CD4-positive, CD25-positive, alpha-beta regulatory T cell (primary cell): Measurements from ENCODE around the gene AP4S1. TPM values are rescaled to one million over a fixed set of nuclear protein-coding genes. Genes with fewer than 3 reads are reported as not detected.
"Not testable (repeated sequence)": the region's sequence is repeated elsewhere in the genome, so short reads cannot be mapped to it uniquely, and the experiment has no call there.

Experiments
- ATAC-seq, 2 donors: fragments of 150-1000 bp; cut with Tn5 transposase; one replicate each; pipeline ENCODE4 v1.10.0; 2021; ENCODE audit warnings: low read depth in 2 of 2, moderate number of reproducible peaks in 2 of 2, moderate library complexity in 1 of 2
- DNase-seq, 3 donors: peaks; one replicate each; pipeline versions ENCODE4 v3.0.0 to v3.0.0-alpha.2; 2012 to 2022; ENCODE audit warnings: mixed read lengths in 1 of 3
- H3K27ac ChIP-seq: one replicate; pipeline ENCODE4 v1.7.0; 2013; ENCODE audit warnings: mild to moderate bottlenecking, low read length; ENCODE audit not compliant: insufficient read depth, poor library complexity, severe bottlenecking
- H3K27me3 ChIP-seq: one replicate; pipeline ENCODE4 v1.7.0; 2013; ENCODE audit warnings: low read length; ENCODE audit not compliant: control insufficient read depth, insufficient read depth
- H3K36me3 ChIP-seq: one replicate; pipeline ENCODE4 v1.7.0; 2013; ENCODE audit warnings: mild to moderate bottlenecking, low read length, moderate library complexity; ENCODE audit not compliant: control insufficient read depth, insufficient read depth
- H3K4me1 ChIP-seq: 2 replicates; pipeline ENCODE4 v1.7.0; 2013; ENCODE audit warnings: mild to moderate bottlenecking, low read length; ENCODE audit not compliant: insufficient read depth, control insufficient read depth, poor library complexity, severe bottlenecking
- H3K4me3 ChIP-seq: one replicate; pipeline ENCODE4 v1.7.0; 2013; ENCODE audit warnings: low read depth, mild to moderate bottlenecking, low read length, moderate library complexity
- H3K9me3 ChIP-seq, 2 experiments: 1 replicate in 1 of 2; 2 replicates in 1 of 2; pipeline ENCODE4 v1.7.0; 2013; ENCODE audit warnings: low read length in 2 of 2, mild to moderate bottlenecking in 1 of 2, moderate library complexity in 1 of 2; ENCODE audit not compliant: control insufficient read depth in 2 of 2
- H3K27ac Mint-ChIP-seq, 3 donors: one replicate each; pipeline ENCODE4 v1.8.0; 2020 to 2022; ENCODE audit warnings: mild to moderate bottlenecking in 3 of 3, mixed read lengths in 3 of 3, moderate library complexity in 2 of 3
- H3K27me3 Mint-ChIP-seq: one replicate; pipeline ENCODE4 v1.8.0; 2022; ENCODE audit warnings: mild to moderate bottlenecking, mixed read lengths
- H3K36me3 Mint-ChIP-seq: one replicate; pipeline ENCODE4 v1.8.0; 2020; ENCODE audit warnings: mixed read lengths
- H3K4me1 Mint-ChIP-seq, 4 donors: one replicate each; pipeline ENCODE4 v1.8.0; 2020 to 2022; ENCODE audit warnings: mixed read lengths in 4 of 4, mild to moderate bottlenecking in 1 of 4
- H3K4me3 Mint-ChIP-seq, 4 donors: one replicate each; pipeline ENCODE4 v1.8.0; 2020 to 2022; ENCODE audit warnings: mild to moderate bottlenecking in 4 of 4, mixed read lengths in 4 of 4, moderate library complexity in 3 of 4
- H3K9me3 Mint-ChIP-seq, 7 donors: one replicate each; pipeline ENCODE4 v1.8.0; 2020 to 2022; ENCODE audit warnings: mixed read lengths in 7 of 7, mild to moderate bottlenecking in 3 of 7, moderate library complexity in 2 of 7
- polyA plus RNA-seq, 4 donors: library from polyadenylated mRNA; unstranded; fragments of 300-500 nt; fragmentation: Illumina TruSeq; gene quantifications; one replicate each; pipeline ENCODE4 v1.2.3, GENCODE V29; 2021
- total RNA-seq: library from RNA; stranded (reverse); gene quantifications from one replicate; pipeline ENCODE4 v1.2.3, GENCODE V29; 2022

Gene AP4S1
- total and polyA plus RNA-seq, 5 donors from 2014 or later = 7.0 to 16.0 (median 8.1) TPM

- no peak overlapping the region for H3K4me3 ChIP-seq
- H3K27me3 Mint-ChIP-seq = no peaks in the 10 kb centered on the region
- DNase-seq (no peak), ATAC-seq (no peak)
- no peak overlapping the region for H3K4me3 Mint-ChIP-seq
- no peaks in the 10 kb centered on the region for H3K9me3 Mint-ChIP-seq
- H3K27me3 ChIP-seq = no peaks in the 10 kb centered on the region
- no peak overlapping the region for H3K27ac Mint-ChIP-seq
- peaks cover 0 to 8% (median 5%) of the 10 kb centered on the region in 4 donors for H3K4me1 Mint-ChIP-seq
- no peaks in the 10 kb centered on the region for H3K4me1 ChIP-seq
- H3K36me3 ChIP-seq = no peaks in the 10 kb centered on the region
- no peak overlapping the region for H3K27ac ChIP-seq
- peaks cover 13% of the 10 kb centered on the region for H3K36me3 Mint-ChIP-seq
- H3K9me3 ChIP-seq = no peaks in the 10 kb centered on the region
Measured at GRCh38 chr14:31051023-31051422, 25.6 kb downstream of the AP4S1 start.

DNA sequence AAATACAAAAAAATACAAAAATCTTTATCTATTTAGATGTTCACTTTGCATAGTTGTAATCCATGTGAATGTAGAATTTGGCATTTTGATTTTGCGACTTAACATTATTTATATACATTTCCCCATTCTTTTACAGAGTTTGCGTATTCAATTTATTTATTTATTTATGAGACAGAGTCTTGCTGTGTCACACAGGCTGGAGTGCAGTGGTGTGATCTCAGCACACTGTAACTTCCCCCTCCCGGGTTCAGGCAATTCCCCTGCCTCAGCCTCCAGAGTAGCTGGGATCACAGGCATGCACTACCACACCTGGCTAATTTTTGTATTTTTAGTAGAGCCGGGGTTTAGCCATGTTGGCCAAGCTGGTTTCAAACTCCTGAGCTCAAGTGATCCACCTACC is 26.1 kb downstream of the AP4S1 start:
- H3K36me3 Mint-ChIP-seq = peaks cover 13% of the 10 kb centered on the region
- Histone ChIP-seq H3K4me1 (no peaks in the 10 kb centered on the region), H3K4me3 (no peak overlapping the region), H3K9me3 (no peaks in the 10 kb centered on the region), H3K27me3 (no peaks in the 10 kb centered on the region), H3K36me3 (no peaks in the 10 kb centered on the region), H3K27ac (no peak overlapping the region)
- H3K9me3 Mint-ChIP-seq = no peaks in the 10 kb centered on the region
- DNase-seq = no peak
- peaks cover 0 to 8% (median 4%) of the 10 kb centered on the region in 4 donors for H3K4me1 Mint-ChIP-seq
- no peak overlapping the region for H3K4me3 Mint-ChIP-seq
- H3K27ac Mint-ChIP-seq = no peak overlapping the region
- H3K27me3 Mint-ChIP-seq = no peaks in the 10 kb centered on the region
- ATAC-seq = no peak

- not testable (repeated sequence) for DNase-seq, H3K27me3 ChIP-seq, H3K27me3 Mint-ChIP-seq, ATAC-seq, H3K4me1 ChIP-seq, H3K36me3 Mint-ChIP-seq, H3K36me3 ChIP-seq, H3K9me3 ChIP-seq, H3K4me1 Mint-ChIP-seq, H3K9me3 Mint-ChIP-seq, H3K4me3 Mint-ChIP-seq, H3K4me3 ChIP-seq, H3K27ac ChIP-seq
- peak overlapping the region in 1 of 3 donors; percentile 39 for H3K27ac Mint-ChIP-seq
Measured at GRCh38 chr14:31052905-31053586, 27.6 kb downstream of the AP4S1 start.

DNA sequence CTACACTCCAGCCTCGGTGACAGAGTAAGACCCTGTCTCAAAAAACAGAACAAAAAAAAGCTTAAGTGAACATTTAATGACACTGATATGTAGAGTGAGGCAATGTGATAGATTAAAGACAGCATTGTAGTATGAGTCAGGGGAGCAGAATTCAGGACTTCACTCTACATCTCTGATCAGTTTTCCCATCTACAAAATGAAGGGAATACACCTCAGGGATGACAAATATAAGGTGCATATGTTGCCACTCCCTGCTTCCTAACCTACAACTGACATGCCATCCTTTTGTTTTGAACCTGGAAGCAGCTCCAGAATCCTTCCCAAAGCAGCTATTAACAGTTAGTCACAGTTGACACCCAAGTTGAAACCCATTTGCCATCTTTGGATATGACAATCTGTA is 31.6 kb downstream of the AP4S1 start:
- Mint-ChIP-seq H3K9me3 (no peaks in the 10 kb centered on the region), H3K4me3 (no peak overlapping the region), H3K36me3 (peaks cover 4% of the 10 kb centered on the region), H3K27ac (no peak overlapping the region), H3K27me3 (no peaks in the 10 kb centered on the region), H3K4me1 (peaks cover 14 to 19% (median 16%) of the 10 kb centered on the region in 4 donors)
- ATAC-seq = no peak
- DNase-seq = no peak
- Histone ChIP-seq H3K36me3 (no peaks in the 10 kb centered on the region), H3K27me3 (no peaks in the 10 kb centered on the region), H3K27ac (no peak overlapping the region), H3K4me1 (no peaks in the 10 kb centered on the region), H3K4me3 (no peak overlapping the region), H3K9me3 (no peaks in the 10 kb centered on the region)

DNA sequence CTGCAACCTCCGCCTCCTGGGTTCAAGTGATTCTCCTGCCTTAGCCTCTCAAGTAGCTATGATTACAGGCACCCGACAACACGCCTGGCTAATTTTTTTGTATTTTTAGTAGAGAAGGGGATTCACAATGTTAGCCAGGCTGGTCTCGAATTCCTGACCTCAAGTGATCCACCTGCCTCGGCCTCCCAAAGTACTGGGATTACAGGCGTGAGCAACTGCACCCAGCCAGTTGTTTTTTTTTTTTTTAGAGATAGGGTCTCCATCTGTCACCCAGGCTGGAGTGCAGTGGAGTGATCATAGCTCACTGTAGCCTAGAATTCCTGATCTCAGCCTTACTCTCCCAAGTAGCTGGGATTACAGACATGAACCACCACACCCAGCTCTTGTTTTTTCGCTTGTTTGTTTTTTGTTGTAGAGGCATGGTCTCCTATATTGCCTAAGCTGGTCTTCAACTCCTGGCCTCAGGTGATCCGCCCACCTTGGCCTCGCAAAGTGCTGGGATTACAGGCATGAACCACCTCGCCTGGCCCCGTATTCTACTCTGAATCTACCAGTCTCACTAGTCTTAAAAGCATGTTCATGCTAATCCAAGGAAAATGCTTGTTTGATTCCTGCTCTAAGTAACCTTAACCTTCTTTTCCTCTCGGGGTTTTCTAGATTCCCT is 32.4 kb downstream of the AP4S1 start:
- H3K27ac Mint-ChIP-seq = peak overlapping the region in 1 of 3 donors; percentile 71
- H3K4me1 ChIP-seq = no peaks in the 10 kb centered on the region
- H3K4me1 Mint-ChIP-seq = peaks cover 14 to 19% (median 16%) of the 10 kb centered on the region in 4 donors
- DNase-seq (no peak), ATAC-seq (no peak)
- no peak overlapping the region for H3K4me3 ChIP-seq
- H3K4me3 Mint-ChIP-seq = no peak overlapping the region
- peaks cover 4% of the 10 kb centered on the region for H3K36me3 Mint-ChIP-seq
- H3K27ac ChIP-seq = no peak overlapping the region
- no peaks in the 10 kb centered on the region for H3K9me3 Mint-ChIP-seq
- no peaks in the 10 kb centered on the region for H3K9me3 ChIP-seq
- no peaks in the 10 kb centered on the region for H3K36me3 ChIP-seq
- H3K27me3 Mint-ChIP-seq = no peaks in the 10 kb centered on the region
- no peaks in the 10 kb centered on the region for H3K27me3 ChIP-seq

- H3K36me3 Mint-ChIP-seq = peaks cover 4% of the 10 kb centered on the region
- H3K36me3 ChIP-seq = no peaks in the 10 kb centered on the region
- no peaks in the 10 kb centered on the region for H3K27me3 Mint-ChIP-seq
- no peaks in the 10 kb centered on the region for H3K9me3 Mint-ChIP-seq
- H3K27ac ChIP-seq = no peak overlapping the region
- no peaks in the 10 kb centered on the region for H3K4me1 ChIP-seq
- H3K9me3 ChIP-seq = no peaks in the 10 kb centered on the region
- H3K27ac Mint-ChIP-seq = peak overlapping the region in 1 of 3 donors; percentile 9
- H3K4me3 ChIP-seq = no peak overlapping the region
- no peak overlapping the region for H3K4me3 Mint-ChIP-seq
- no peaks in the 10 kb centered on the region for H3K27me3 ChIP-seq
- ATAC-seq = no peak
- H3K4me1 Mint-ChIP-seq = peaks cover 14 to 19% (median 15%) of the 10 kb centered on the region in 4 donors
- DNase-seq = no peak
Measured at GRCh38 chr14:31059152-31059924, 33.9 kb downstream of the AP4S1 start.

DNA sequence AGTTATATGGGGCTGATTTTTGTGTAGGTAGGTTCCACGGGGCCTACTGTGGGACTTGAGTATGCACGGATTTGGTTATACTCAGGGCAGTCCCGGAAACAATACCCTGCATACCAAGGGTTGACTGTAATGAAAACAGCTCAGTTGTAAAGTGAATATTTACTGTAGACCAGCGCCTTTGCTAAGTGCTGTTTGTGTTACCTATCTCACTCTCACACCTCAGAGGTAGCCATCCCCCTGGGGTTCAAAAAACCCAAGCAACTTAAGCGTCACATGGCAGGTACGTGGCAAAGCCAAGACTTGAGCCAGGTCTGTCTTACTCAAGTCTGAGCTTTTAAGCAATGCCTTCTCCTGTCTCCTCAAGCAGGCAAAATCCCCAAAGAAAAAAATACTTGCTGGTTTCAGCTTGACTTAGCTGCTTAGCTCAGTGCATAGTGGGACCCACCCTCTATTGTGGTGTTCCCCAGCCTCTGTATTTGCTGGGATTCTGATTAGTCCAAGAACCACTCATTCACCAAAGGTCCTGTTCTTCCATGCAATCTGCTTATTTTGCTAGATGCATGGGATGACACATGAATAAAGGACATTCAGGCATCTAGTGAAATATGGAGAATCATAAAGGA is 34.9 kb downstream of the AP4S1 start:
- peaks cover 4% of the 10 kb centered on the region for H3K36me3 Mint-ChIP-seq
- no peaks in the 10 kb centered on the region for H3K27me3 Mint-ChIP-seq
- Histone ChIP-seq H3K9me3 (no peaks in the 10 kb centered on the region), H3K27ac (no peak overlapping the region), H3K4me1 (no peaks in the 10 kb centered on the region), H3K27me3 (no peaks in the 10 kb centered on the region), H3K4me3 (no peak overlapping the region), H3K36me3 (no peaks in the 10 kb centered on the region)
- H3K4me1 Mint-ChIP-seq = peaks cover 12 to 16% (median 14%) of the 10 kb centered on the region in 4 donors
- DNase-seq (no peak), ATAC-seq (no peak)
- H3K9me3 Mint-ChIP-seq = no peaks in the 10 kb centered on the region
- no peak overlapping the region for H3K4me3 Mint-ChIP-seq
- no peak overlapping the region for H3K27ac Mint-ChIP-seq
